Left lung (tissue), 10 donors: ENCODE measurements around the gene AGPAT3. TPM values are rescaled to one million over a fixed set of nuclear protein-coding genes. Genes with fewer than 3 reads are reported as not detected.

Experiments
- ATAC-seq: fragments of 200-7000 bp; cut with Tn5 transposase; one replicate; pipeline ENCODE4 v1.9.1; 2020; ENCODE audit warnings: moderate library complexity
- DNase-seq, 4 donors: peaks; one replicate each; pipeline ENCODE4 v3.0.0-alpha.2; 2013 to 2020
- H3K27ac ChIP-seq, 2 donors: fragments of 200-600 bp; sonication (generic) in 1 of 2; one replicate each; pipeline versions ENCODE4 v1.5.0 to v1.8.0; 2020 to 2021
- H3K27me3 ChIP-seq, 2 donors: fragments of 200-600 bp; sonication (generic) in 1 of 2; one replicate each; pipeline versions ENCODE4 v1.5.0 to v1.8.0; 2020 to 2021
- H3K36me3 ChIP-seq, 2 donors: fragments of 200-600 bp; sonication (generic) in 1 of 2; one replicate each; pipeline versions ENCODE4 v1.5.0 to v1.8.0; 2020 to 2021
- H3K4me1 ChIP-seq, 2 donors: fragments of 200-600 bp; one replicate each; pipeline ENCODE4 v1.8.0; 2021
- H3K4me3 ChIP-seq, 2 donors: fragments of 200-600 bp; sonication (generic) in 1 of 2; one replicate each; pipeline versions ENCODE4 v1.5.0 to v1.8.0; 2020 to 2021; ENCODE audit warnings: mild to moderate bottlenecking in 1 of 2
- H3K9me3 ChIP-seq, 2 donors: fragments of 200-600 bp; sonication (generic) in 1 of 2; one replicate each; pipeline versions ENCODE4 v1.5.0 to v1.8.0; 2020 to 2021
- CTCF ChIP-seq, 2 donors: fragments of 200-600 bp; sonication (generic) in 1 of 2; IDR thresholded peaks; one replicate each; pipeline versions ENCODE4 v1.5.0 to v1.8.0; 2021; ENCODE audit warnings: antibody characterized with exemption in 2 of 2
- intact Hi-C, 2 donors: fragments of 100-400 bp; cut with DNase I; formaldehyde crosslinking; loops; one replicate each; pipeline versions ENCODE4 v1.11.2 to v1.14.2; 2022
- polyA plus RNA-seq, 6 donors: library from polyadenylated mRNA; unstranded; fragments of 120-200 nt; gene quantifications; one replicate each; pipeline ENCODE4 v1.2.1, GENCODE V29; 2013; ENCODE audit not compliant: insufficient read length in 6 of 6
- total RNA-seq, 2 donors: library from RNA; stranded (reverse); fragmentation: NEBNext Ultra II Directional; extraction: Animal tissue kit (Norgen Biotek cat#: 25700); gene quantifications; one replicate each; pipeline ENCODE4 v1.2.1, GENCODE V29; 2021
- donor health status: DM: no; HTN: yes; CAD: no.
- donor health status: DM: no; HTN: no; CAD: no.

Gene AGPAT3
- total and polyA plus RNA-seq, 8 donors = 37.4 to 111 (median 42.8) TPM

GRCh38 chr21:43824333-43825241 is 40.4 kb upstream of the AGPAT3 start:
- H3K27me3 ChIP-seq = peaks cover 0 to 24% of the 10 kb centered on the region in 2 donors
- no peak for TF ChIP-seq CTCF (IDR thresholded peaks at IDR 0.05)
- H3K36me3 ChIP-seq = no peaks in the 10 kb centered on the region
- no peak overlapping the region for H3K4me3 ChIP-seq
- peak; percentile 11 for ATAC-seq
- H3K4me1 ChIP-seq = peaks cover 0 to 6% of the 10 kb centered on the region in 2 donors
- intact Hi-C loops = no loop called here
- H3K9me3 ChIP-seq = no peaks in the 10 kb centered on the region
- H3K27ac ChIP-seq = no peak overlapping the region
- DNase-seq = peak in 1 of 4 donors; percentile 60

- Histone ChIP-seq H3K27ac (no peak overlapping the region), H3K4me3 (no peak overlapping the region), H3K36me3 (no peaks in the 10 kb centered on the region), H3K4me1 (no peaks in the 10 kb centered on the region), H3K9me3 (no peaks in the 10 kb centered on the region), H3K27me3 (peaks cover 0 to 32% of the 10 kb centered on the region in 2 donors)
- TF ChIP-seq CTCF (IDR thresholded peaks at IDR 0.05) = no peak
- intact Hi-C loops = no loop called here
- DNase-seq (peak in 1 of 4 donors; percentile 54), ATAC-seq (no peak)
Observed at GRCh38 chr21:43825242-43825935, 39.6 kb upstream of the AGPAT3 start.

GRCh38 chr21:43825936-43826622 is 38.9 kb upstream of the AGPAT3 start:
- H3K4me3 ChIP-seq = no peak overlapping the region
- TF ChIP-seq CTCF (IDR thresholded peaks at IDR 0.05) = no peak
- H3K27ac ChIP-seq = no peak overlapping the region
- H3K4me1 ChIP-seq = no peaks in the 10 kb centered on the region
- peaks cover 0 to 37% of the 10 kb centered on the region in 2 donors for H3K27me3 ChIP-seq
- DNase-seq (peak in 2 of 4 donors; percentile 56 to 68), ATAC-seq (peak; percentile 80)
- H3K36me3 ChIP-seq = no peaks in the 10 kb centered on the region
- intact Hi-C loops = no loop called here
- no peaks in the 10 kb centered on the region for H3K9me3 ChIP-seq

GRCh38 chr21:43826623-43826974 is 38.4 kb upstream of the AGPAT3 start:
- no peaks in the 10 kb centered on the region for H3K36me3 ChIP-seq
- H3K9me3 ChIP-seq = no peaks in the 10 kb centered on the region
- DNase-seq (peak in 1 of 4 donors; percentile 66), ATAC-seq (no peak)
- no peak overlapping the region for H3K4me3 ChIP-seq
- H3K27me3 ChIP-seq = peaks cover 0 to 41% of the 10 kb centered on the region in 2 donors
- H3K27ac ChIP-seq = no peak overlapping the region
- no peak for TF ChIP-seq CTCF (IDR thresholded peaks at IDR 0.05)
- intact Hi-C loops = no loop called here
- no peaks in the 10 kb centered on the region for H3K4me1 ChIP-seq
